OCI-LY3 (cell line): ENCODE data around the gene RBBP4.

Experiments
- H2AFZ ChIP-seq: fragments of 200-600, 300-600 bp; shearing (Covaris generic); 2 replicates; pipeline ENCODE4 v1.6.0; 2014; ENCODE audit warnings: antibody characterized with exemption, low read depth, low read length
- H3K27ac ChIP-seq: fragments of 200-600, 300-600 bp; sonication (generic); 2 replicates; pipeline ENCODE4 v1.5.1; 2014; ENCODE audit warnings: mild to moderate bottlenecking, low read length, moderate library complexity, mixed read lengths
- H3K27me3 ChIP-seq: fragments of 200-600, 300-600 bp; sonication (generic); 2 replicates; pipeline ENCODE4 v1.6.1; 2014; ENCODE audit warnings: low read depth, low read length, mixed read lengths
- H3K36me3 ChIP-seq: fragments of 200-600, 300-600 bp; sonication (generic); replicated peaks from 2 replicates; pipeline ENCODE3; 2014; ENCODE audit warnings: low read depth, low read length, mixed read lengths
- H3K4me1 ChIP-seq: fragments of 300-600, 200-600 bp; sonication (generic); 2 replicates; pipeline ENCODE4 v1.6.1; 2014; ENCODE audit warnings: low read length, mixed read lengths
- H3K4me2 ChIP-seq: fragments of 200-600, 300-600 bp; sonication (generic); 2 replicates; pipeline ENCODE4 v1.6.1; 2014; ENCODE audit warnings: low read length, mixed read lengths
- H3K4me3 ChIP-seq: fragments of 300-600, 200-600 bp; sonication (generic); 2 replicates; pipeline ENCODE4 v1.5.1; 2014; ENCODE audit warnings: antibody characterized with exemption, mild to moderate bottlenecking, low read length, moderate library complexity
- H3K79me2 ChIP-seq: fragments of 300-600, 200-600 bp; shearing (Covaris generic); 2 replicates; pipeline ENCODE4 v1.6.1; 2014; ENCODE audit warnings: mild to moderate bottlenecking, low read length, mixed read lengths
- H3K9ac ChIP-seq: fragments of 300-600, 200-600 bp; shearing (Covaris generic); 2 replicates; pipeline ENCODE4 v1.6.0; 2014; ENCODE audit warnings: mild to moderate bottlenecking, low read length, moderate library complexity
- H3K9me3 ChIP-seq: fragments of 200-600, 300-600 bp; shearing (Covaris generic); 2 replicates; pipeline ENCODE4 v1.6.1; 2014; ENCODE audit warnings: low read length, mixed read lengths; ENCODE audit not compliant: insufficient read depth
- H4K20me1 ChIP-seq: fragments of 200-600, 300-600 bp; sonication (generic); 2 replicates; pipeline ENCODE4 v1.6.1; 2016; ENCODE audit warnings: low read length, mixed read lengths; ENCODE audit not compliant: insufficient read depth
- EZH2phosphoT487 ChIP-seq: fragments of 200-600 bp; shearing (Covaris generic); IDR thresholded peaks from 2 replicates; pipeline ENCODE4 v1.6.1; 2018; ENCODE audit warnings: antibody characterized with exemption, mixed run types, low read depth
- TF ChIP-seq, protein P1 (sequence below): fragments of 200-600, 300-600 bp; sonication (generic); IDR thresholded peaks from 2 replicates; pipeline ENCODE4 v1.5.1; 2014; ENCODE audit warnings: antibody characterized with exemption, low read length, low read depth

RBBP4 gene

DNA sequence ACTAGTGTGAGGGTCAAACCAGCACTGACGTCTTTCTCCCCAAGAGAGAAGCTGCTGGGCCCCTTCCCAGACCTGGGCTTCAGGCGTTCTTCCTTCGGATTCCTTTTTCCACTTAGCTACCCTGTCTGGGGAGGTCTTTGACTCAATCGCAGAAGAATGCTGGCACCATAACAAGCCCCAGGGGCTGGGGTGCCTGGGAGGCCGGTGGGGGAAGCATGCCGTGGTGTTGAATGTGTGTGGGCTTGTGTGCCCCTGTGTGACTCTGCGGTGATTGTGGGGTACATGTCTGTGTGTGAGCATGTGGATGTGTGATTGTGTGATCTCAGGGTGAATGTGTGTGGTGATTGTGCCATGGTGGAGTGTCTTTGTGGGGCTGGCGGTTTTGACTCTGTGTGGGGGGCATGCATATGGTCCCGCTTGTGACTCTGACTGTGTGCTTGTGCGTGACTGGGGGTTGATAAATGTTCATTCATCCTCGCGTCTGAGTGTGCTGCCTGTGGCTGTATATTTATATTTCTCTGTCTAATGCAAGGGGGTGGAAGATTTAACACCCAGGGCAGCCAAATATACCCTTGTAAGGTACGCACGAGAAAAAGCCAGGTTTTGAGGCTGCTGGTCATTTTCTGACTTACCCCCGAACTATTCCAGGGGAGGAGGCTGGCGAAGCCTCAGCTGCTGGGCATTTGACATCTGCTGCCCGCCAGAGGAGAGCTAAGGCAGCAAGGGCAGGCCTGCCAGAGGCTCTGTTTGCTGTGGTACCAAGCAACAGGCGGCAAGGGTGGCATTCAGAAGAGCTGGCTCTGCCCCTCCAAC lies 52.7 kb downstream of the RBBP4 start:
- Histone ChIP-seq H3K9ac (peak overlapping the region; percentile 40; the same call in 1 of the 2 replicates), H3K27me3 (peaks cover 16% of the 10 kb centered on the region), H3K4me3 (peak overlapping the region; percentile 79), H2AFZ (no peak overlapping the region), H3K79me2 (no peaks in the 10 kb centered on the region), H3K4me2 (peak overlapping the region; percentile 80), H4K20me1 (no peaks in the 10 kb centered on the region), H3K36me3 (no peaks in the 10 kb centered on the region), H3K9me3 (no peaks in the 10 kb centered on the region), H3K4me1 (peaks cover 4% of the 10 kb centered on the region; the same call in 1 of the 2 replicates), H3K27ac (no peak overlapping the region)
- TF ChIP-seq EZH2phosphoT487, result no peak
- TF ChIP-seq, protein P1, sequence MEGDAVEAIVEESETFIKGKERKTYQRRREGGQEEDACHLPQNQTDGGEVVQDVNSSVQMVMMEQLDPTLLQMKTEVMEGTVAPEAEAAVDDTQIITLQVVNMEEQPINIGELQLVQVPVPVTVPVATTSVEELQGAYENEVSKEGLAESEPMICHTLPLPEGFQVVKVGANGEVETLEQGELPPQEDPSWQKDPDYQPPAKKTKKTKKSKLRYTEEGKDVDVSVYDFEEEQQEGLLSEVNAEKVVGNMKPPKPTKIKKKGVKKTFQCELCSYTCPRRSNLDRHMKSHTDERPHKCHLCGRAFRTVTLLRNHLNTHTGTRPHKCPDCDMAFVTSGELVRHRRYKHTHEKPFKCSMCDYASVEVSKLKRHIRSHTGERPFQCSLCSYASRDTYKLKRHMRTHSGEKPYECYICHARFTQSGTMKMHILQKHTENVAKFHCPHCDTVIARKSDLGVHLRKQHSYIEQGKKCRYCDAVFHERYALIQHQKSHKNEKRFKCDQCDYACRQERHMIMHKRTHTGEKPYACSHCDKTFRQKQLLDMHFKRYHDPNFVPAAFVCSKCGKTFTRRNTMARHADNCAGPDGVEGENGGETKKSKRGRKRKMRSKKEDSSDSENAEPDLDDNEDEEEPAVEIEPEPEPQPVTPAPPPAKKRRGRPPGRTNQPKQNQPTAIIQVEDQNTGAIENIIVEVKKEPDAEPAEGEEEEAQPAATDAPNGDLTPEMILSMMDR, result no peak

DNA sequence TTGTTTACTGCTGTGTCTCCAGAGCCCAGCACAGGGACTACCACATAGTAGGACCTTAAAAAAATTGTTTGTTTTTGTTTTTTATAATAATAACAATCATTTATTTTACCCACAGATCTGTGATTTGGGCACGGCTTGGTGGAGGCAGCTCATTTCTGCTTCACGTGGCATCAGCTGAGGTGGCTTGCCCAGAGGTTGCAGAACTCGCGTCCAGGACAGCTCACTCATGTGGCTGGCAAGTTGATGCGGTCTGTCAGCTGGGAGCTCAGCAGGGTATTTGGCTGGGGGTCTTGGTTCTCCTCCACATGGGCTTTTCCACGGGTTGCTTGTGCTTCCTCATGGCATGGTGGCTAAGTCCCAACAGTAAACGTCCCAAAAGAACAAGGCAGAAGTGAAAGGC lies 54.5 kb downstream of the RBBP4 start:
- Histone ChIP-seq H3K9me3 (no peaks in the 10 kb centered on the region), H3K4me3 (no peak overlapping the region), H3K27me3 (peaks cover 16% of the 10 kb centered on the region), H4K20me1 (no peaks in the 10 kb centered on the region), H3K4me1 (peaks cover 12% of the 10 kb centered on the region), H3K9ac (no peak overlapping the region), H2AFZ (no peak overlapping the region), H3K79me2 (no peaks in the 10 kb centered on the region), H3K27ac (no peak overlapping the region), H3K36me3 (no peaks in the 10 kb centered on the region), H3K4me2 (no peak overlapping the region)
- no peak for TF ChIP-seq EZH2phosphoT487
- TF ChIP-seq, protein P1, result no peak

DNA sequence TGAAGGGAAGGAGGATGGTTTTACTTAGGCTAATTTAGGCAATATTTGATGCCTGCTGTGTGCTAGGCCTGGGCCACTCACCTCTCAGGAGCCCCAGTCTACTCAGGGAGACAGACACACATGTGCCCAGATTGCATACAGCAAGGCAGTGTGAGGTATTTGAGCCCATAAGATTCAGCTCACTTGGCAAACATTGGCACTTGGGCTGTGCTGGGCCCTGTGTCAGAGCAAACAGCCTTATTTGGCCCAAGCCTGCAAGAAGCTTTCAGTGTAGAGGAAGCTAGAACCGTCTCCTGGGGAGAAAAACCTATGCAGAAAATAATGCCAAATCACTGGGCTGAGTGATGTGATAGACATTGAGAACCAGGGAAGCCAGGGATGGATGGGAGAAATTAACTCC lies 55.5 kb downstream of the RBBP4 start:
- Histone ChIP-seq H3K79me2 (no peaks in the 10 kb centered on the region), H2AFZ (no peak overlapping the region), H3K9ac (no peak overlapping the region), H3K4me3 (no peak overlapping the region), H4K20me1 (no peaks in the 10 kb centered on the region), H3K36me3 (no peaks in the 10 kb centered on the region), H3K27ac (no peak overlapping the region), H3K4me1 (peaks cover 18% of the 10 kb centered on the region), H3K9me3 (no peaks in the 10 kb centered on the region), H3K4me2 (no peak overlapping the region), H3K27me3 (peaks cover 16% of the 10 kb centered on the region)
- TF ChIP-seq, protein P1, result no peak
- no peak for TF ChIP-seq EZH2phosphoT487

DNA sequence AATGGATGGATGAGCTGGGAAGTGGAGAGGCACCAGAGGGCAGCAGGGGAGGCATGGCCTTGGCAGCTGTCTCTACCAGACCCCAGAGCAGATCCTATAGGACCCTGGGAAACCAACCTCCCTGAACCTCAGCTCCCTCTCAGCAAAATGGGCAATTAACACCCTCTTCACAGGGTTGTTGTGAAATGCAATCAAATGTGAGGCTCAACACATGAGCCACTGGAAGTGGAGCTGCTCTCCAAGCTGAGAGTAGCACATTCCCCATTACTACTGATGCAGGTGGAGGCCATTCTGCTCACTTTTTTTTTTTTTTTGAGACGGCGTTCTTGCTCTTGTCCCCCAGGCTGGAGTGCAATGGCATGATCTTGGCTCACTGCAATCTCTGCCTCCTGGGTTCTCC lies 58.1 kb downstream of the RBBP4 start:
- Histone ChIP-seq H3K36me3 (no peaks in the 10 kb centered on the region), H3K79me2 (no peaks in the 10 kb centered on the region), H3K4me3 (no peak overlapping the region), H3K4me1 (peaks cover 17% of the 10 kb centered on the region), H4K20me1 (no peaks in the 10 kb centered on the region), H3K9me3 (no peaks in the 10 kb centered on the region), H2AFZ (no peak overlapping the region), H3K27me3 (no peaks in the 10 kb centered on the region), H3K9ac (no peak overlapping the region), H3K27ac (no peak overlapping the region), H3K4me2 (no peak overlapping the region)
- TF ChIP-seq EZH2phosphoT487, result no peak
- TF ChIP-seq, protein P1, result no peak
